NCI-H1105 treated with DMSO at 0.1 percent for 48 hours (cell line): Measurements from ENCODE around the gene CYP26B1.

Source experiments
- DNase-seq: peaks from one replicate; lab custom pipeline; 2025; lab: John Stamatoyannopoulos, UW

Gene CYP26B1, protein sequence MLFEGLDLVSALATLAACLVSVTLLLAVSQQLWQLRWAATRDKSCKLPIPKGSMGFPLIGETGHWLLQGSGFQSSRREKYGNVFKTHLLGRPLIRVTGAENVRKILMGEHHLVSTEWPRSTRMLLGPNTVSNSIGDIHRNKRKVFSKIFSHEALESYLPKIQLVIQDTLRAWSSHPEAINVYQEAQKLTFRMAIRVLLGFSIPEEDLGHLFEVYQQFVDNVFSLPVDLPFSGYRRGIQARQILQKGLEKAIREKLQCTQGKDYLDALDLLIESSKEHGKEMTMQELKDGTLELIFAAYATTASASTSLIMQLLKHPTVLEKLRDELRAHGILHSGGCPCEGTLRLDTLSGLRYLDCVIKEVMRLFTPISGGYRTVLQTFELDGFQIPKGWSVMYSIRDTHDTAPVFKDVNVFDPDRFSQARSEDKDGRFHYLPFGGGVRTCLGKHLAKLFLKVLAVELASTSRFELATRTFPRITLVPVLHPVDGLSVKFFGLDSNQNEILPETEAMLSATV

DNA sequence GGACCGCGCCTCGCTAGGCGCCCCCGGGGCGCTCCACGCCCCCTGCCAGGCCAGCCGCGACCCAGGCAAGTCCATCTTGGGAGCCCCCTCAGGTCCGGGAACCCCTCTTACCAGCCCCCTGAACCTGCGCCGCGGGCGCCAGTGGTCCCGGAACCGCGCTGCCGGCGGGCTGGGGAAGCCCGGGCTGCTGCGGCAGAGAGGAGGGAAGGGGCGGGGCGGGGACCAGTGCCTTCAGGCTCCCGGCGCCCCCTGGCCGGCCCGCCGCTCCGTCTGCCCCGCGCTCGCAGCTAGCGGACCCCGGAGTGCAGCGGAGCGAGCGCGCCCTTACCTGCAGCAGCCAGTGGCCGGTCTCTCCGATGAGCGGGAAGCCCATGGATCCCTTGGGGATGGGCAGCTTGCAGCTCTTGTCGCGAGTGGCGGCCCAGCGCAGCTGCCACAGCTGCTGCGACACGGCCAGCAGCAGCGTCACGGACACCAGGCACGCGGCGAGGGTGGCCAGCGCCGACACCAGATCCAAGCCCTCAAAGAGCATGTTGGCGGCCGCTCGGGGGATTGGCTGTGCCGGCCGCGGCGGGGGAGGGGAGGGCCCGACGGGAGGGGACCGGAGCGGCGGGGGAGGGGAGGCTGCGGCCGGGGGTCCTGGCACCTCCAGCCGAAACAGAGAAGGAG, at the start of gene CYP26B1:
Gene CYP26B1, minus strand, starts transcription at position 560 of the 669 bp plus-strand sequence. Its CDS starts 28 bp downstream, at position 532.
- peak; percentile 7 for DNase-seq

DNA sequence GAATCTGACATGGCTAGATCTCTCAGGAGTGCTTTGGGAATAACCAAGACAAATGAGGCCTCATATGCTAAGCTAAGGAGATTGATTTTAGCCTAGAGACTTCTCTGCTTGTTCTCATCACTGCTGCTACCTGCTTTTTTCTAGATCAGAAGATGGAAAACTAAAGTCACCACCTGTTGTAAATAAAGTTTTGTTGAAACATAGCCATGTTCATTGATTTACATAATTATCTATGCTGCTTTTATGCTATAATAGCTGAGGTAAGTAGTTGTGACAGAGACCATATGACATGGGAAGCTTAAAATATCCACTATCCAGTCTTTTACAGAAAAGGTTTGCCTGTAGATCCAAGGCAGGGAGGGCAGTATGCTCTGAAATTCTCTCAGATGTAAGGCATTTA, 46.1 kb upstream of the CYP26B1 start:
- DNase-seq = no peak

DNA sequence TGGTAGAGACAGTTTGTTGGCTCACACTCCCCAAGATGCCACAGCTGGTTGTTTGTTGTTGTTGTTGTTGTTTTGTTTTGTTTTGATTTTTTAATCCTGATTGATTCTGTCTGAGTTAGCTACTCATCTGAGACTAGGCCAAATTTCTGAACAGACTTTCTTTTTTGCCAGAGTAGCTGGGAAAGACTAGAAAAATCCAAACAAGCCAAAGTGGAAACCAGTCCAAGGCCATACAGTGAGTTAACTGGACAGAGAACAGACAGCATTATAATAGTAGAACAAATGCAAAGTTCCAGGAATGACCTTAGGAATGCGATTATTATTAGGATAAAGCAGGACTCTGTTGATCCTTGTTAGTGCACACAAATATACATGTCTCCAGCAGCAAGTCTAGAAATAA, 43.8 kb upstream of the CYP26B1 start:
- no peak for DNase-seq

DNA sequence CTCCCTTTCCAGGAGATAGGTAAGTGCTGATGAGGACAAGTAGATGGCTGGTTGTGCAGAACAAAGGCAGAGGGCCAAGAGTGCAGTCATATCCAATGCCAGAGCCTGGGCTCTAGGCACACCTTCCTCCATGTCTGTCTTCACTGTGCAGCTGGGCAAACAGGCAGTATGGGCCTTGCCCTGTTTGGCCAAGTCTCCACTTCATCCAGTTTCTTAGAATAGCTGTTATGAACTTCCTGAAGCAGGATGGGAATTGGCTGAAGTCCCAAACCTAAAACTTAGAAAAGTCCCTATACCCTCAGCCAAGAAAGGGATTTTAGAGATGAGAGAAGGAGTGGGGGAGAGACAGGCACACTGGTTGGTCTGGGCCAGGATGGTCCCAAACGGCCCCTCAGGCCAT, 37.5 kb upstream of the CYP26B1 start:
- DNase-seq = no peak

DNA sequence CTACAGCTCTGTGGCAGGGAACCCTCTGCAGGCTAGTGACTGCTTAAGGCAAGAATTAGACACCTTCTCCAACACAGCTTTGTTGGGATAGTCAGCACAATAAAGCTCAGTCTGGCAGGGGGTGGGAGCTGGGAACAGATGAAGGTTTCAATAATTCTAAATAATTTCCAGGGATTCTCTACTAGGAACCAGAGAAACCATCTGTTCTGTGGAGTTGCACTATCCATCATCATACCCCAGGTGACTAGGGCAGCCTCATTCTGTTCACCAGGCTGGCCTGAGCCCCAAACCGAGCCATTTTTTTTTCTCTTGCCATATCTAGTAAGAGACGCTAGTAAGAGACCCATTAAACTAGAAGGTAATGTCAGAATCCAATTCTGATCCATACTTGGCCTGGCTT, 35.8 kb upstream of the CYP26B1 start:
- DNase-seq = no peak

DNA sequence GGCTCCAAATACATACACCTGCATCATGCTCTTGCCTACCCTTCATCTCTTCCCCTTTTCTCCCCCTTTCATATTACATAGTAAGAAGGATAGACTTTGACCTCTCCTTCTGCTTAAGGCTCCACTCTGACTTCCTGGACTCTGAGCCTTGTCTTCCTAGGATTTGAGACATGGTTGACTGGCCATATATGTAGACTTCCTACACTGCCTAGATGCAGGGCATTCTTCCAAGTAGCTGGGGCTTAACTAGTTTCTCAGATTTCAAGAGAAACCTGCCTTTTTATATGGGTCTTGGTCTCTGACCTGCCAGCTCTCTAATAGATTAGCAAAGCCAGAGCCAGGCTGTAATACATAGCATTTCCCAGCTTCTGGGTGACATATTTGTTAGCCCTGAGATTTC, 35.4 kb upstream of the CYP26B1 start:
- DNase-seq = no peak

DNA sequence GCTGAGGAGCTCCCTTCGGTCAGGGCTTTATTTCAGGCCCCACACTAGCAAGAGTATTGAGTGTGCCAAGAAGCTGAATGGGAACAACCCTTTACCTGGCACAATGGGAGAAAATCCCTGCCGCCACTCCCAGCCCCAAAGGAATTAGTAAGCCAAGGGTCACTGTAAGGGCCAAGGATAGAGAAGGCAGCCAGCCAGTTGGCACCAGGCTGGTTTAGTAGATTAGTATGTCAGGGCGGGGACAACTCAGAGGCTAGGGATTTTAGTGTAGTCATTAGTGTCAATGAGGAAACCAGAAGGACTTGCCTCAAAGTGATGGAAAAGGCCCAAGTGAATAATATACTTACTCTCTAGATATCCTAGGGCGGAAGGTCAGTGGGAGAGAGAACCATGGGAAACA, 34.9 kb upstream of the CYP26B1 start:
- DNase-seq = no peak

DNA sequence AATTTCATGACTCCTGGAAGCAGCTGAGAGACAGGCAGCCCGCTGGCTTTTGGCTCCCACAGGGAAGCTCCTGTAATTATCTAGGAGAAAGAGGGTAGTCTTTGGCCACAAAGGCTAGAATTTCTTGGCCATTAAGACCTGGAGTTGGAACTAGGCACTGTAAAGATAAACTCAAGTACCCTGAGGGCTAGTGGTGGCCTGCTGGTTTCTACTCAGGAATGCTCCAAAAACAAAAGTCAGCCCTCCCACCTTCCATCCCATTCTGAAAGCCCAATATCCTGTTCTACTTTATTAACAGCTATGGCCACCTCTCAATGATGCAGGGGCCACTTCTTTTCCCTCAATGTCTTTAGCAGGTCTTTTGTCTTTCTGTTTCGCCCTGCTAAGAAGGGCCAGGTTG, 34.0 kb upstream of the CYP26B1 start:
- DNase-seq = no peak

DNA sequence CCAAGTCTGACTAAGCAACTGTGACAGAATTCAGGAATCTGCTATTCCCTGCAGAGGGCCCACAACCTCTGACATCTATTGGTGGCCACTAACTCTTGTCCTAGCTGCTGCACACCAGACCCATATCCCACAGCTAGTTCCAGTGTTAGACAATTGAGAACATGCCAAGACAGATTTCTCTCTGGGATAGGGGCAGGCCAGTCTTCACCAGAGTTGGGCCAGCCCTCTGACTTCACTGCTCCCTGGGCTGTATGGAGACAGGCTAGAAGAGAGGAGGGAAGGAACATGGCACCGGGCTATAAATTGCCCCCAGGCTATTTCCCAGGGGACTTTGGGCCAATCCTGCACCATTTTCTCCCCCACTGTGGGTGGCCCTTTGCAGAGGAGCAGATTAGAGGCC, 32.7 kb upstream of the CYP26B1 start:
- no peak for DNase-seq

DNA sequence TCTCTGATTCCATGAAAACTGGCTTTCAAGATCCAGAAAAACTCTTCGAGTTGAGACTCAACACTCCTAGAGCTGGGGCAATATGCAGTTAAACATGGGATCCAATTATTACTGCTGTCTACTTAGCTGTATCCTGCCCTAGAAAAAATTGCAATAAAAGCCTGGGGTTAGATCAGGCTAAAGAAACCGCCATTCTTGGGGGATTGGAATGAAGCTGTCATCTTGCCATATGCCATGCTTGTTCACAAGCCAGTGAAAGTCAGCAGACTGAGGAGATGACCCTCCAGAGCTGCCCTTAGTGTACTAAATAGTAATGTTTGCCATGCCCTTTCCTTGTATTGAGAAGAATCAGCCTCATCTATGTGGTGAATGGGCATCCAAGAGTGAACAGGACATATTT, 30.9 kb upstream of the CYP26B1 start:
- no peak for DNase-seq

DNA sequence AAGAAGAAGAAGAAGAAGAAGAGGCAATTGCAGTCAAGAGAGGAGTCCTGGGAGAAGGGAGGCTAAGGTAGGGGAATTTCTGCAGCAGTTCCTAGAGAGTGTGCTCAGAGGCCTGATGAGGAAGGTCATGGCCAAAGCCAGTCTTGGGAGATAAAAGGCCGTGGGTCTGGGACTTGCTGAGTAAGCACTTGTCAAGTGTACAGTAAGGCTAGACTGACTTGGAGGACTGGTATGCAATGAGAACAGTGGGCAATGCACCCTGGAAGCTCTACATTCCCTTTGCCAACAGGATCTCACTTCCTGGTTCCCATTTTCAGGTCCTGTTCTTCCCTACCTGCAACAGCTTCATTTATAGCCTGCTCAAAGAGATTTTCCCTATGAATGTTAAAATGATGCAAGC, 28.6 kb upstream of the CYP26B1 start:
- DNase-seq = no peak

DNA sequence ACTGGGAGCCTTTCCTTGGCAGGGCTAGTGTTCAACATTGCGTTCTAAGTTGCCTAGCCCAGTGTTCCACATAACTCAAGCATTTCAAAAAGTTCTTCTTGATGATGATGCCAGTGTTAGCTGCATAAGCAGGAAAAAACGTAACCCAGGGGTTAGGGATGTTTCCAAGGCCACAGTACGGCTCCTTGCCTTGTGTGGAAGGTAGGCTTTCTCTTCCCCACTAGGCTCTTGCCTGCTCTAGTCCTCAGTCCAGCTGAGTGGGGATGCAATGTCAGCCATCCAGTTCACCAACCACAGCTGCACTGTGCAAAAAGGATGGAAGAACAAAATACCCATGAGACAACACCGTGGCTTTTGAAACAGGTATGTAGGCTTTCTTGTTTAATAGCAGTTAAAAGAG, 28.0 kb upstream of the CYP26B1 start:
- no peak for DNase-seq

DNA sequence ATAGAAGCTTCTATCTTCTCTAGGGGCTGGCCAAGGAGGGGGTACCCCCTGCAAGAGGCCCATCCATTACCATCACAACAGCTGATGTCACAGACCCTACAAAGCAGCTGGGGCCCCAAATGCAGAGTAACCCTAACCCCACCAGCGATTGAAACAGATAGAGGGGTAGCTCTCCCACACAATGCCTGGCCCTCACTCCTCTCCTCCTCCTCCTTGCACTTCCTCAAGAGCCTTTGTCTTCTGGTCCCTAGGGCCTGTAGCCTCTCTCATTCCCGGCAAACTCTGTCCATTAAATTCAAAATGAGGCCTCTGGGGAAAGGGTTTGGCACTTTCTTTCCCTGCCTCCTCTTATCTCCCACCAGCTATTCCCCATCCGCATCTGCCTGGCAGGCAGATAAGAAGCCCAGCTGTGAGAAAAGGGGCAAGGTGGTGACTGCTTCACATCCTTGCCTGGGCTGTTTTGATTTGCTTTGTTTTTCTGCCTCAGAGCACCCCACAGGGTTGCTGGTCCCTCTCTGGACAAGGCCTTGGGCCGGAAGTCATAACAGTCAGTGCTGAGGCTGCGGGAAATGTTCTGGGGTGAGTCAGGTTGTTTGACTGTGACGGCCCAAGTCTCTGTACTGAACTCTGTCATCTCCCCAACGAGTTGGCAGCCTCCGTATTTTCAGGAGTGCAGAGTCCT, 26.1 kb upstream of the CYP26B1 start:
- no peak for DNase-seq

DNA sequence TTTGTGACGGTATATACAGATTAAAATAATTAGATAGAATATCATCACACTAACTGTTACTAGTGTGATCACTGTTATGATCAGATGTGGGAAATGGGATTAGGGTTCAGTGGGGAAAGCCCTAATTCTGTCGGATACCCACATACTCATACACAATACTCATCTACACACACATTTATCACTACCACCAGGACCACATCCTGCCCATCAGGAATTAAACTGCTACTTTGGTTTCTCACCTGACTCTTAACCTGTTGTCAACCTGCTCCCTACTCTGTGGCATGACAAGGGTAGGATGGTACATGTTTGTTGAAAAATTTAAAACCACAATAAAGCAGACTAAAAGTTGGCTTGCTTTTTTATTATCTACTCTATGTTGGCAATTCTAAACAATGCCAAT, 24.8 kb upstream of the CYP26B1 start:
- DNase-seq = no peak

DNA sequence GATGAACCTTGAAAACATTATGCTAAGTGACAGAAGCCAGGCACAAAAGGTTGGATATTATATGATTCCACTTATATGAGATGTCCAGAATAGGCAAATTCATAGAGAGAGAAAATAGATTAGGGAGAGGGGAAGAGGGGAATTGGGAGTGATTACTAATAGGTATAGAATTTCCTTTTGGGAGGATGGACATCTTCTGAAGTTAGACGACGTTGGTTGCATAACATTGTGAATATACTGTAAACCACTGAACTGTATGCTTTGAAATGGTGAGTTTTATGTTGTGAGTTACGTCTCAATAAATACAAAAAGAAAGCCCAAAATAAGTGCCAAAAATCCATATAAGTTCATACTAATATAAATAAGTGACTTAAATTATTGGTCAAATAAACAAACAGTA, 18.6 kb upstream of the CYP26B1 start:
- no peak for DNase-seq

DNA sequence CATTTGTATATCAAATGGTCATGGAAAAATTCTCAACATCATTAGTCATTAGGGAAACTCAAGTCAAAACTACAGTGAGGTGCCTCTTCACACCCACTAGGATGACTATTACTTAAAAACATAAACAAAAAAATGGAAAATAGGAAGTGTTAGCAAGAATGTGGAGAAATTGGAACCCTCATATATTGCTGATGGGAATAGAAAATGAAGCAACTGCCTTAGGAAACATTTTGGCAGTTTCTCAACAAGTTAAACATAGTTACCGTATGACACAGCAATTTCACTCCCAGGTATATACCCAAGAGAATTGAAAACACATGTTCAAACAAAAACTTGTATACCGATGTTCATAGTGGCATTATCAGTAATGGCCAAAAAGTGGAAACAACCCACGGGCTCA, 18.1 kb upstream of the CYP26B1 start:
- DNase-seq = no peak

DNA sequence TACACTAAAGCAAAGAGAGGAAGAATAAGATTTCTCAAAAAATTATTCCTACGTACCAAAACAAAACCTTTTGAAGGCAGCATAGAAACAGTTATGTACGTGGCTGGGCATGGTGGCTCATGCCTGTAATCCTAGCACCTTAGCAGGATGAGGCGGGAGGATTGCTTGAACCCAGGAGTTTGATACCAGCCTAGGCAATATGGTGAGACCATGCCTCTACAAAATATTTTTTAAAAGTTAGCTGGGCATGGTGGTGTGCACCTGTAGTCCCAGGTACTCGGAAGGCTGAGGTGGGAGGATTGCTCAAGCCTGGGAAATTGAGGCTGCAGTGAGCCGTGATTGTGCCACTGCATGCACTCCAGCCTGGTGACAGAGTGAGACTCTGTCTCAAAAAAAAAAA, 14.9 kb upstream of the CYP26B1 start:
- DNase-seq = no peak

DNA sequence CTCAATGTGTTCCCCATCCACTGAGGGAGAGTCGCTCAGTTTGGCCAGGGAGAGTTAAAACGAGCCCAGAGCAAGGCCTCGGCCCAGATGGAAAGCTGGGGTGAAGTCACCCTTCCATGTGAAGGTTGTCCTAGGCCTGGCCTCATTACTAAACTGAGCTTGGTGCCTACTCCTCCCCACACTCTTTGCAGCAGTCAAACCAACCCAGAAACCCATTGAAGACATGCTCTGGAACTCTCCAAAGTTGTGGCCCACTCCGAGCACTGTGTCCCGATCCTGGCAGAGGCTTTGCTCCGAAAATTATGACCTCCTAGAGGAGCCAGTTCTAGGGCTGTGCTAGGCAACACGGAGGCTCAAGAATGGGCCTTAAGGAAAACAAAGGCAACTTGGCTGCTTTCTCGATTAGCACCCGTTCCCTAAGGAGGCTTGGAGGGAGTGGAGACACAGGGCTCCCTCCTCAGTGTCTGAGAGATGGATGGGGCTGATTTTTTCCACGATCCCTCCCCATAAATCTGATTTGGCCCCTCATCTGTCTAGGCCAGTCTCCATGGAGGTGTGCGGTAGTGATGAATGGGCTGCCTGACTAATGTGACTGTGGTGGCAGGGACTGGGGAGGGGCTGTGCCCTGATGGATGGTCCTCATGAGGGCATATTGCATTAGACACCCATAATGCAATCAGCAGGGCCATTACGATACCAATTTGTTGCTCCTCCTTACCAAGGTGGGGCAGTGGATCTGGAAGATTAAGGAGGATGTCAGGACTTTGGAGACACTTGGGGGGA, 11.7 kb upstream of the CYP26B1 start:
- DNase-seq = no peak

DNA sequence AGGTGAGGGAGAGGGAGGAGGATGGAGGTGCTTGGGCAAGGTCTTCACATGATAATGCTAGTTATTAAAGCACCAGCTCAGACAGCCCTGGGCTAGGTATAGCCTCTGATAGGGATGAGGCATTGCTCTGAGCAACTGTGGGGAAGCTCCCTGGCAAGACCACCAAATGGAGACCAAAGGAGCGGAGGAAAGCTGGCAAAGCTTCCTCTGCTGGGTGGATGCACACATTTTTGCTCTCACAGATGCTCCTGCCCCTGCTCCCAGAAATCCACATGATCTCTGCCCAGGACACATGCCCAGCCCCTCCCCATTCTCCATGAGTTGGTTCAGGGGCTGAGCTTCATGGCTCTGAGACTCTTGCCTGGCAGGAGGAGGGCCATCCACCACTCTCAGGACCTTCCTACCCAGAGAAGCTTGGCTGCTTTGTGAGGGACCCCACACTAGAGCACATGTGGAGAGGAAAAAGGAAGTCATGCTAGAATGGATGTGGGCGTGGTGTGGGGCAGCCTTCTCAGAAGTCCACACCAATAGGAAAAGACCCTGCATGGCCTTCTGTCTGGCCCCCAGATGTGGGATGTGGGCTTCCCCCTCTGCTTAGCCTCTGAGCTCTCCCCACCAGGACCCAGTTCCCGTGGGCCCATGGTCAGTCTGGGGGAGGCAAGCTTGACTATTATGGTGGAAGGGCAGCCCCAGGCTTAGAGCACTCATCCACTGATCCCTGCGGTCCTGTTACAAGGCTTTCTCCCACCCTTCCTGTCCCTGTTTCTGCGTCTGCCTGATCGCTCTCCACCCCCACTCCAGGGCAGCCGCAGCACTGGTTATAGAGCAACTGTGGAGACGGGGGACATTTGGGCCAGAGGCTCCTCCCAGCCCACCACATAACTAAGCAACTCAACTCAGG, 10.5 kb upstream of the CYP26B1 start:
- DNase-seq = no peak

DNA sequence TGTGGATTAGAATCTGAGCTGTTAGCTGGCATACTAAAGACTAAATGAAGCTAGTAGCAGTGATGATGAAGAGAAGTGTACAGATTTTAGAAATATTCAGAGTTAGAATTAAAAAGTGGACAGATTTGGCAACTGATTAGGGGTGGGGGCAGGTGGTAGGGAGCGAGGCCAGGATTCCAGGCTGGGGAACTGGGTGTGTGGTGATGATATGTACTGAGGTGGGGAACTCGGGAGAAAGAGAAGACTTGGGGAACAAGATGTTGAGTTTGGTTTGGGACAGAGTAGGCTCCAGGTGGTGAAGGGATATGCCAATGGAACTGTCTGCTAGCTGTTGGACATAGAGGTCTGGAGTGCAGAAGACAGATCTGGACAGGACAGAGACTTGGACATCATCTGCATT, 9.2 kb upstream of the CYP26B1 start:
- DNase-seq = no peak

DNA sequence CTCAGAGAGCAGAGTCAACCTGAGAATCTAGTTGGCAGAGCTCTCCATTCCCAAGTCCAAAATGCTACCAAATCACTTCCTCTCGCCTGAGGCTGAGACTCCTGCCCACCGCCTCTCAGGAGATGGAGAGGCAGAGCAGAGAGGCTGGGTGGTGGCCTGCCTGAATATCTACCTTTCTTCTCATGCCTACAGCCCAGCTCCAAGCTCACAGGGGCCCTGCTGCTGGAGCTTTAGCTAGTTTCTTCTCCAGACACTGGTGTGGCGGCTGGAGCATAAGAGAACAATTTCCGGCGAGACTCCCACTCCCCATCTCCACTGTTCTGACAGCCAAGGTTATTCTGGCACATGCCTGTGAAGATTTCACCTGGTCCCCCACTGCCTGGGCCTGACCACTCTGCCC, 8.1 kb upstream of the CYP26B1 start:
- DNase-seq = no peak
